OCI-LY3 (cell line): ENCODE measurements around the gene PSME1.

Experiments
- H2AFZ ChIP-seq: fragments of 200-600, 300-600 bp; shearing (Covaris generic); 2 replicates; pipeline ENCODE4 v1.6.0; 2014; ENCODE audit warnings: antibody characterized with exemption, low read depth, low read length
- H3K27ac ChIP-seq: fragments of 200-600, 300-600 bp; sonication (generic); 2 replicates; pipeline ENCODE4 v1.5.1; 2014; ENCODE audit warnings: mild to moderate bottlenecking, low read length, moderate library complexity, mixed read lengths
- H3K27me3 ChIP-seq: fragments of 200-600, 300-600 bp; sonication (generic); 2 replicates; pipeline ENCODE4 v1.6.1; 2014; ENCODE audit warnings: low read depth, low read length, mixed read lengths
- H3K36me3 ChIP-seq: fragments of 200-600, 300-600 bp; sonication (generic); replicated peaks from 2 replicates; pipeline ENCODE3; 2014; ENCODE audit warnings: low read depth, low read length, mixed read lengths
- H3K4me1 ChIP-seq: fragments of 300-600, 200-600 bp; sonication (generic); 2 replicates; pipeline ENCODE4 v1.6.1; 2014; ENCODE audit warnings: low read length, mixed read lengths
- H3K4me2 ChIP-seq: fragments of 200-600, 300-600 bp; sonication (generic); 2 replicates; pipeline ENCODE4 v1.6.1; 2014; ENCODE audit warnings: low read length, mixed read lengths
- H3K4me3 ChIP-seq: fragments of 300-600, 200-600 bp; sonication (generic); 2 replicates; pipeline ENCODE4 v1.5.1; 2014; ENCODE audit warnings: antibody characterized with exemption, mild to moderate bottlenecking, low read length, moderate library complexity
- H3K79me2 ChIP-seq: fragments of 300-600, 200-600 bp; shearing (Covaris generic); 2 replicates; pipeline ENCODE4 v1.6.1; 2014; ENCODE audit warnings: mild to moderate bottlenecking, low read length, mixed read lengths
- H3K9ac ChIP-seq: fragments of 300-600, 200-600 bp; shearing (Covaris generic); 2 replicates; pipeline ENCODE4 v1.6.0; 2014; ENCODE audit warnings: mild to moderate bottlenecking, low read length, moderate library complexity
- H3K9me3 ChIP-seq: fragments of 200-600, 300-600 bp; shearing (Covaris generic); 2 replicates; pipeline ENCODE4 v1.6.1; 2014; ENCODE audit warnings: low read length, mixed read lengths; ENCODE audit not compliant: insufficient read depth
- H4K20me1 ChIP-seq: fragments of 200-600, 300-600 bp; sonication (generic); 2 replicates; pipeline ENCODE4 v1.6.1; 2016; ENCODE audit warnings: low read length, mixed read lengths; ENCODE audit not compliant: insufficient read depth
- CTCF ChIP-seq: fragments of 200-600, 300-600 bp; sonication (generic); IDR thresholded peaks from 2 replicates; pipeline ENCODE4 v1.5.1; 2014; ENCODE audit warnings: antibody characterized with exemption, low read length, low read depth
- EZH2phosphoT487 ChIP-seq: fragments of 200-600 bp; shearing (Covaris generic); IDR thresholded peaks from 2 replicates; pipeline ENCODE4 v1.6.1; 2018; ENCODE audit warnings: antibody characterized with exemption, mixed run types, low read depth

PSME1 gene

DNA sequence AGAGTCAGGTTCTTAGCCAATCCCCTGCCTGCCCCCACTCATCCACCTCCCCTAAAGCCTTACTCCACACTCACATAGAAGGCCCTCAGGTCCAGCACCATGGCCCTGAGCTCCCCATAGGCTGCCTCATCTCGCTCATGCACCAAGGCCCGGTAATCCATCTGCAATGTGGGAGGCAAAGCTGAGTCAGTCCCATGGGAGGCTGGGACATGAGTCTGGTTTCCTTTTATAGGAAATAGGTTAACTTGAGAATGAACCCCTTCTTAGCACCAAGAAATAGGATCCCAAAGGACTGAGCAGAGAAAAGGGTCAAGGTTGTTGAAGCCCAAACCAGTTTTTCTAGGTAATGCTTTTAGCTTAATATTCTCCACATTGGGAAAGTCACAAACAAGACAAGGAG, 7.5 kb downstream of the PSME1 start:
- Histone ChIP-seq H3K4me2 (no peak overlapping the region), H3K4me3 (no peak overlapping the region), H3K79me2 (peaks cover 58% of the 10 kb centered on the region), H3K9me3 (no peaks in the 10 kb centered on the region), H3K9ac (no peak overlapping the region), H3K27me3 (no peaks in the 10 kb centered on the region), H3K27ac (no peak overlapping the region), H2AFZ (no peak overlapping the region), H4K20me1 (peaks cover 2% of the 10 kb centered on the region; the same call in 1 of the 2 replicates), H3K4me1 (peaks cover 34% of the 10 kb centered on the region), H3K36me3 (peaks cover 26% of the 10 kb centered on the region)
- no peak for TF ChIP-seq CTCF
- TF ChIP-seq EZH2phosphoT487: no peak

- no peak overlapping the region for H3K9ac ChIP-seq
- H4K20me1 ChIP-seq: peaks cover 2% of the 10 kb centered on the region; the same call in 1 of the 2 replicates
- H2AFZ ChIP-seq: no peak overlapping the region
- no peak overlapping the region for H3K4me2 ChIP-seq
- H3K4me3 ChIP-seq: no peak overlapping the region
- H3K27ac ChIP-seq: no peak overlapping the region
- H3K79me2 ChIP-seq: peaks cover 55% of the 10 kb centered on the region
- TF ChIP-seq EZH2phosphoT487 (no peak), CTCF (no peak)
- peaks cover 29% of the 10 kb centered on the region for H3K4me1 ChIP-seq
- no peaks in the 10 kb centered on the region for H3K9me3 ChIP-seq
- H3K36me3 ChIP-seq: peaks cover 19% of the 10 kb centered on the region
- no peaks in the 10 kb centered on the region for H3K27me3 ChIP-seq
Observed at GRCh38 chr14:24144451-24144850, 8.5 kb downstream of the PSME1 start.

- peak overlapping the region; percentile 78 for H3K4me3 ChIP-seq
- H3K27ac ChIP-seq: peak overlapping the region; percentile 89
- H3K4me1 ChIP-seq: peaks cover 24% of the 10 kb centered on the region
Observed at GRCh38 chr14:24145219-24145618, 9.2 kb downstream of the PSME1 start.

More at GRCh38 chr14:24145219-24145618, 9.2 kb downstream of the PSME1 start:
- H3K9me3 ChIP-seq: no peaks in the 10 kb centered on the region
- 0 out of 2 replicates have a peak, but pooled peaks cover 2% of the 10 kb centered on the region for H4K20me1 ChIP-seq
- peak overlapping the region; percentile 93 for H3K4me2 ChIP-seq
- H3K27me3 ChIP-seq: no peaks in the 10 kb centered on the region
- peak overlapping the region; percentile 87 for H3K9ac ChIP-seq
- H3K36me3 ChIP-seq: peaks cover 23% of the 10 kb centered on the region
- no peak overlapping the region for H2AFZ ChIP-seq
- TF ChIP-seq CTCF: no peak
- peaks cover 51% of the 10 kb centered on the region for H3K79me2 ChIP-seq
